RWPE2 (cell line): ENCODE data around the gene MS4A2.

Experiments used
- ATAC-seq: fragments of 200-7000 bp; cut with Tn5 transposase; 3 replicates; pipeline ENCODE4 v1.9.1; 2021; ENCODE audit warnings: low read depth
- DNase-seq: peaks from one replicate; pipeline ENCODE4 v3.0.0-alpha.2; 2020; ENCODE audit warnings: low spot score
- H3K27ac ChIP-seq: fragments of 450-650 bp; 2 replicates; pipeline ENCODE4 v1.5.1; 2017; ENCODE audit warnings: mild to moderate bottlenecking; ENCODE audit not compliant: poor library complexity, severe bottlenecking
- H3K27me3 ChIP-seq: fragments of 250-450 bp; sonication (Bioruptor Pico); 2 replicates; pipeline ENCODE4 v1.5.1; 2021; ENCODE audit warnings: mild to moderate bottlenecking, moderate library complexity; ENCODE audit not compliant: insufficient read depth, poor library complexity, severe bottlenecking
- H3K36me3 ChIP-seq: fragments of 250-450 bp; sonication (Bioruptor Pico); 2 replicates; pipeline ENCODE4 v1.5.1; 2020; ENCODE audit warnings: low read depth, mild to moderate bottlenecking, moderate library complexity
- H3K4me1 ChIP-seq: fragments of 250-450 bp; sonication (Bioruptor Pico); 2 replicates; pipeline ENCODE4 v1.5.1; 2021; ENCODE audit warnings: mild to moderate bottlenecking, moderate library complexity; ENCODE audit not compliant: insufficient read depth, poor library complexity, severe bottlenecking
- H3K4me3 ChIP-seq: fragments of 250-450 bp; sonication (Bioruptor Pico); 2 replicates; pipeline ENCODE4 v1.5.1; 2021; ENCODE audit warnings: mild to moderate bottlenecking, moderate library complexity; ENCODE audit not compliant: severe bottlenecking
- H3K9me3 ChIP-seq: fragments of 250-450 bp; sonication (Bioruptor Pico); 2 replicates; pipeline ENCODE4 v1.5.1; 2021; ENCODE audit warnings: mild to moderate bottlenecking, moderate library complexity; ENCODE audit not compliant: severe bottlenecking
- CTCF ChIP-seq: fragments of 450-650 bp; IDR thresholded peaks from one replicate; pipeline ENCODE4 v1.5.1; 2017; ENCODE audit warnings: mild to moderate bottlenecking, moderate library complexity; ENCODE audit not compliant: poor library complexity, severe bottlenecking

MS4A2 gene

GRCh38 chr11:60130496-60130895 lies 42.0 kb downstream of the MS4A2 start:
- ATAC-seq, result peak; percentile 74
- Histone ChIP-seq H3K36me3 (no peaks in the 10 kb centered on the region), H3K9me3 (no peaks in the 10 kb centered on the region), H3K4me3 (no peak overlapping the region), H3K27me3 (no peaks in the 10 kb centered on the region), H3K4me1 (peaks cover 22% of the 10 kb centered on the region), H3K27ac (no peak overlapping the region)
- TF ChIP-seq CTCF, result peak; percentile 76
- no peak for DNase-seq

- H3K36me3 ChIP-seq, result no peaks in the 10 kb centered on the region
- H3K9me3 ChIP-seq, result no peaks in the 10 kb centered on the region
- no peaks in the 10 kb centered on the region for H3K27me3 ChIP-seq
- ATAC-seq, result no peak
- H3K4me1 ChIP-seq, result peaks cover 9% of the 10 kb centered on the region
- TF ChIP-seq CTCF, result no peak
- H3K27ac ChIP-seq, result no peak overlapping the region
- no peak overlapping the region for H3K4me3 ChIP-seq
- no peak for DNase-seq
These were observed 43.4 kb downstream of the MS4A2 start for GRCh38 chr11:60131912-60132311.

- Histone ChIP-seq H3K9me3 (no peaks in the 10 kb centered on the region), H3K27me3 (no peaks in the 10 kb centered on the region), H3K36me3 (no peaks in the 10 kb centered on the region), H3K4me1 (no peaks in the 10 kb centered on the region), H3K4me3 (no peak overlapping the region), H3K27ac (no peak overlapping the region)
- ATAC-seq (no peak), DNase-seq (no peak)
- TF ChIP-seq CTCF, result no peak
These were observed 45.5 kb downstream of the MS4A2 start for GRCh38 chr11:60133917-60134316.

DNA sequence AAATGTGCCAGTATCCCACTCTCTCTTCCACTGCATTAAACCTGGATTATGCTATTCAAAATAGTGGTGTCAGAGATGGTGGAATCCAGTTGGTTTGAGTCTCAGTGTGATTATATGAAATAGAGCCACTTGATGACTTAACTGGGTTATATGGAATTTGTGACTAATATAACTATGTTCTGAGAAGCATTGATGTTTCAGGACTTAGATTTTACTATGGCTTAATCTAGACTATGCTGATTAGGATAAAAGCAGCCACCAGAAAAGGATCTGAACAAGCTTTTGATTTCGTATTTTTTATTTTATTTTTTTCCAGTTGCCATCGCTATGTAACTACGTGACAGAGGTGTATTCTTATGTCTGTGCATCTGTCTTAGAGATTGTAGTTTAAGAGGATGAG lies 55.3 kb downstream of the MS4A2 start:
- Histone ChIP-seq H3K9me3 (no peaks in the 10 kb centered on the region), H3K27me3 (no peaks in the 10 kb centered on the region), H3K4me3 (no peak overlapping the region), H3K4me1 (no peaks in the 10 kb centered on the region), H3K27ac (no peak overlapping the region), H3K36me3 (no peaks in the 10 kb centered on the region)
- DNase-seq (no peak), ATAC-seq (no peak)
- TF ChIP-seq CTCF, result no peak

GRCh38 chr11:60145677-60146076 lies 57.2 kb downstream of the MS4A2 start:
- ATAC-seq (no peak), DNase-seq (no peak)
- Histone ChIP-seq H3K4me1 (no peaks in the 10 kb centered on the region), H3K27ac (no peak overlapping the region), H3K9me3 (no peaks in the 10 kb centered on the region), H3K4me3 (no peak overlapping the region), H3K36me3 (no peaks in the 10 kb centered on the region), H3K27me3 (no peaks in the 10 kb centered on the region)
- TF ChIP-seq CTCF, result no peak
